Nephron progenitor cell (in vitro differentiated cells): ENCODE data around the gene SLC16A11.
A peak's percentile ranks its signal among the peaks of the same experiment; 100 is the strongest.

Source experiments
- DNase-seq: peaks from one replicate; pipeline ENCODE4 v3.0.0; 2021
- H3K27ac Mint-ChIP-seq: 2 replicates; pipeline ENCODE4 v1.8.0; 2021; ENCODE audit warnings: mild to moderate bottlenecking, moderate library complexity, mixed read lengths
- H3K27me3 Mint-ChIP-seq: 2 replicates; pipeline ENCODE4 v1.8.0; 2021; ENCODE audit warnings: mild to moderate bottlenecking, low read depth, mixed read lengths; ENCODE audit not compliant: poor library complexity
- H3K36me3 Mint-ChIP-seq: 2 replicates; pipeline ENCODE4 v1.8.0; 2021; ENCODE audit warnings: low read depth, mixed read lengths
- H3K4me1 Mint-ChIP-seq: 2 replicates; pipeline ENCODE4 v1.8.0; 2021; ENCODE audit warnings: mixed read lengths
- H3K4me3 Mint-ChIP-seq: 2 replicates; pipeline ENCODE4 v1.8.0; 2021; ENCODE audit warnings: mild to moderate bottlenecking, moderate library complexity, mixed read lengths
- H3K9me3 Mint-ChIP-seq: 2 replicates; pipeline ENCODE4 v1.8.0; 2021; ENCODE audit warnings: mild to moderate bottlenecking, moderate library complexity, mixed read lengths
- CTCF ChIP-seq: fragments of 200-600 bp; sonication (generic); IDR thresholded peaks from 2 replicates; pipeline ENCODE4 v1.5.0; 2021; ENCODE audit warnings: antibody characterized with exemption

The SLC16A11 gene

DNA sequence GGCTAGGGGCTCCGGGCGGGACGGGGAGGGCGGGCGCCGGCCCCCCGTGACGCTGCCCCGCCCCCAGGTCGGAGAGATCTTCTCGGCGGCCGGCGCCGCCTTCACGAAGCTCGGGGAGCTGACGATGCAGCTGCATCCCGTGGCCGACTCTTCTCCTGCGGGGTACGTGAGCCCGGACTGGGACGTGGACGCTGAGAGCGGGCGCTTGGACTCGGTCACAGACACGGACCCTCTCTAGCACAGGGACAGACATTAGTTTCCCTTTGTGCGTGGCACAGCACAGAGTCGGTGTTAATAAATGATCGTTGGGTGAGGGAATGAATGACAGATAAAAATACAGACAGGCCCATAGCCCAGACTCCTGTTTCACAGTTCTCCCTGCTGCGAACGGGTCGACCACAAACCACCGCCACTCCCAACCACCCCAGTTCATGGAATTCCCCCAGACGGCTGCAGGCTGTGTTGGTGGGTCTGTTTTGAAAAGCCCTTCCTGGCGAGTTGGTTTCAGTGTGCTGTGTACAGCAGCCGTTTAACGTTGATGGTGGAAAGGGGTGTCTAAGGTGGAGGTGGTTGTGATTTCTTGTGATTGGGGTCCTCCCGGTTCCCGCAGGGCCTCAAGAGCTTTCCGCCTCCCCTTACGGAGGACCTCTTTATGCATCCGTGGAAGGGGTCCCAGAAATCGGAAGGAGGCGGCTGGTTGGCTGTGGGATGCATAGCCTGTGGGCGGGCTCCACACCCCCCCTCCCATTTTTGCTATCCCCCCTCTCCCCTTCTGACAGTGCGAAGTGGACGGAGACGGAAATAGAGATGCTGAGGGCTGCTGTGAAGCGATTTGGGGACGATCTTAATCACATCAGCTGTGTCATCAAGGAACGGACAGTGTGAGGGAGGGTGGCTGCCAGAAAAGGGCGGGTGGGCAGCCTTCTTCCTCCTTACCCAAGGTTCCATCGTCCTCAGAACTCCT lies 28.6 kb downstream of the SLC16A11 start:
- Mint-ChIP-seq H3K4me3 (peak overlapping the region; percentile 87), H3K9me3 (no peaks in the 10 kb centered on the region), H3K27ac (peak overlapping the region; percentile 85), H3K4me1 (peaks cover 92% of the 10 kb centered on the region), H3K36me3 (no peaks in the 10 kb centered on the region), H3K27me3 (no peaks in the 10 kb centered on the region)
- TF ChIP-seq CTCF = no peak
- DNase-seq = no peak

DNA sequence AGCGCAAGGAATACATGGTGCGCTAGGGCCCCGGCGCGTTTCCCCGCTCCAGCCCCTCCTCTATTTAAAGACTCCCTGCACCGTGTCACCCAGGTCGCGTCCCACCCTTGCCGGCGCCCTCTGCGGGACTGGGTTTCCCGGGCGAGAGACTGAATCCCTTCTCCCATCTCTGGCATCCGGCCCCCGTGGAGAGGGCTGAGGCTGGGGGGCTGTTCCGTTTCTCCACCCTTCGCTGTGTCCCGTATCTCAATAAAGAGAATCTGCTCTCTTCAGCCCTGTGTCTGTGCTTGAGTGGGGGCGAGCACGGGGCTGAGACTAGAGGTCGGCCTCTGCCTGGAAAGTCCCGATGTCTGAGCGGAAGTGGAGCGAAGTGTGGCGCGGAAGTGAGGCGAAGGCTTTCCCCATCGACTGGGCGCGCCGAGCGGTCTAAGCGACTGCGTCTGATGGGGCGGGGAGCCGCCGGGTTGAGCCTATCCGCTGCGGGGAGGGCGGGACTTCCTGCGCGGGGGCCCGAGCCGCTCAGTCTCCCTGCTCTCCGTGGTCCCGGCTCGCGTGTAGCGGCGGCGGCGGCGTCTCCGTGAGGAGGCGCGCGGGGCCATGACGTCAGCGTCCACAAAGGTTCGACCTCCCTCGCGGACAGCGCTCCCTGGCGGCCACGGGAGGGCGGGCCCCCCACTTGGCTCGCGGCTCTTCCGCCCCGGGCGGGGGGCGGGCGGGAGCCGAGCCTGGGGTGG lies 29.5 kb downstream of the SLC16A11 start:
- peak; percentile 64 for TF ChIP-seq CTCF
- H3K9me3 Mint-ChIP-seq = no peaks in the 10 kb centered on the region
- peak overlapping the region; percentile 99 for H3K4me3 Mint-ChIP-seq
- H3K36me3 Mint-ChIP-seq = no peaks in the 10 kb centered on the region
- peaks cover 92% of the 10 kb centered on the region for H3K4me1 Mint-ChIP-seq
- peak overlapping the region; percentile 100 for H3K27ac Mint-ChIP-seq
- peak; percentile 98 for DNase-seq
- no peaks in the 10 kb centered on the region for H3K27me3 Mint-ChIP-seq

- no peak for DNase-seq
- no peaks in the 10 kb centered on the region for H3K27me3 Mint-ChIP-seq
- TF ChIP-seq CTCF = no peak
- H3K4me1 Mint-ChIP-seq = peaks cover 66% of the 10 kb centered on the region
- H3K36me3 Mint-ChIP-seq = no peaks in the 10 kb centered on the region
- H3K27ac Mint-ChIP-seq = peak overlapping the region; percentile 100
- peak overlapping the region; percentile 99 for H3K4me3 Mint-ChIP-seq
- H3K9me3 Mint-ChIP-seq = no peaks in the 10 kb centered on the region
Observed at GRCh38 chr17:7011942-7012254, 32.0 kb downstream of the SLC16A11 start.

GRCh38 chr17:7011415-7011814 lies 32.5 kb downstream of the SLC16A11 start:
- H3K4me3 Mint-ChIP-seq = peak overlapping the region; percentile 99
- no peaks in the 10 kb centered on the region for H3K9me3 Mint-ChIP-seq
- DNase-seq = no peak
- peaks cover 62% of the 10 kb centered on the region for H3K4me1 Mint-ChIP-seq
- TF ChIP-seq CTCF = no peak
- H3K27me3 Mint-ChIP-seq = no peaks in the 10 kb centered on the region
- H3K27ac Mint-ChIP-seq = peak overlapping the region; percentile 100
- H3K36me3 Mint-ChIP-seq = no peaks in the 10 kb centered on the region

GRCh38 chr17:7010523-7010922 lies 33.4 kb downstream of the SLC16A11 start:
- DNase-seq = no peak
- Mint-ChIP-seq H3K36me3 (no peaks in the 10 kb centered on the region), H3K4me3 (peak overlapping the region; percentile 99), H3K9me3 (no peaks in the 10 kb centered on the region), H3K4me1 (peaks cover 53% of the 10 kb centered on the region), H3K27ac (no peak overlapping the region), H3K27me3 (no peaks in the 10 kb centered on the region)
- TF ChIP-seq CTCF = no peak
